ENCODE data around the gene ZBTB44.

DNA sequence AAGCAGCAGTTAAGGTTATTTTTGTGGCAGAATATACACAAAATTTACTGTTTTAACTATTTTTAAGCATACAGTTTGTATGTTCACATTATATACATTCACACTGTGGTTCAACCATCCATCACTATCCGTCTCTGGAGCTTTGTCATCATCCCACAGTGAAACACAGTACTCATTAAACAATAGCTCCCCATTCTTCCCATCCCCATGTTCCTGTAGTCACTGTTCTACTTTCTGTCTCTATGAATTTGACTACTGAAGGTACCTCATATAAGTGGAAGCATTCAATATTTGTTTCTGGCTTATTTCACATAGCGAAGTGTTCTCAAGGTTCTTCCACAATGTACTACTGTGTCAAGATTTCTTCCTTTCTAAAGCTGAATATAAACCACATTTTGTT, 32.6 kb downstream of the ZBTB44 start:
- TF ChIP-seq CTCF (IDR thresholded peaks at IDR 0.05) (no peak), EZH2 (IDR thresholded peaks at IDR 0.05) (no peak)

Measured in neural progenitor cell (in vitro differentiated cells).